SK-N-SH treated with all-trans-retinoic acid at 6 μM for 48 hours (cell line): ENCODE data around the gene CD84.
"Not testable (repeated sequence)": the region's sequence is repeated elsewhere in the genome, so short reads cannot be mapped to it uniquely, and the experiment has no call there.

Experiments used
- ARNTL ChIP-seq: fragments of 450-650 bp; formaldehyde crosslinking; IDR thresholded peaks from 2 replicates; pipeline ENCODE4 v1.5.0; 2020; ENCODE audit warnings: low read depth, mild to moderate bottlenecking, moderate library complexity, borderline replicate concordance
- BACH2 ChIP-seq: fragments of 250-450 bp; sonication (Bioruptor Pico); IDR thresholded peaks from 2 replicates; pipeline ENCODE4 v1.9.0; 2021; ENCODE audit warnings: mild to moderate bottlenecking, borderline replicate concordance
- ISL1 ChIP-seq: fragments of 250-450 bp; sonication (Bioruptor Pico); IDR thresholded peaks from 2 replicates; pipeline ENCODE4 v2.1.2; 2022; ENCODE audit warnings: mild to moderate bottlenecking, moderate library complexity
- OSR1 ChIP-seq: fragments of 250-450 bp; sonication (Bioruptor Pico); IDR thresholded peaks from 2 replicates; pipeline ENCODE4 v1.8.0; 2022; ENCODE audit warnings: moderate library complexity, mild to moderate bottlenecking, inconsistent platforms
- RARB ChIP-seq: fragments of 250-450 bp; sonication (Bioruptor Pico); IDR thresholded peaks from 2 replicates; pipeline ENCODE4 v1.8.0; 2021; ENCODE audit warnings: mild to moderate bottlenecking, moderate library complexity
- SNAI2 ChIP-seq: fragments of 250-450 bp; sonication (Bioruptor Pico); IDR thresholded peaks from 2 replicates; pipeline ENCODE4 v1.5.0; 2020; ENCODE audit warnings: mild to moderate bottlenecking, moderate library complexity
- ZFP3 ChIP-seq: fragments of 250-450 bp; sonication (Bioruptor Pico); IDR thresholded peaks from 2 replicates; pipeline ENCODE4 v1.5.0; 2020; ENCODE audit warnings: mild to moderate bottlenecking, moderate library complexity
- ZNF565 ChIP-seq: fragments of 450-650 bp; formaldehyde crosslinking; conservative IDR thresholded peaks from 2 replicates; pipeline ENCODE4 v1.5.0; 2020; ENCODE audit warnings: low read depth, mild to moderate bottlenecking, moderate library complexity
- ZNF70 ChIP-seq: fragments of 450-650 bp; formaldehyde crosslinking; IDR thresholded peaks from 2 replicates; pipeline ENCODE4 v1.5.0; 2020; ENCODE audit warnings: mild to moderate bottlenecking, moderate library complexity
- TF ChIP-seq, protein P1 (sequence below): fragments of 250-450 bp; sonication (Bioruptor Pico); IDR thresholded peaks from 2 replicates; pipeline ENCODE4 v1.8.0; 2020; ENCODE audit warnings: mild to moderate bottlenecking, moderate library complexity, borderline replicate concordance

DNA sequence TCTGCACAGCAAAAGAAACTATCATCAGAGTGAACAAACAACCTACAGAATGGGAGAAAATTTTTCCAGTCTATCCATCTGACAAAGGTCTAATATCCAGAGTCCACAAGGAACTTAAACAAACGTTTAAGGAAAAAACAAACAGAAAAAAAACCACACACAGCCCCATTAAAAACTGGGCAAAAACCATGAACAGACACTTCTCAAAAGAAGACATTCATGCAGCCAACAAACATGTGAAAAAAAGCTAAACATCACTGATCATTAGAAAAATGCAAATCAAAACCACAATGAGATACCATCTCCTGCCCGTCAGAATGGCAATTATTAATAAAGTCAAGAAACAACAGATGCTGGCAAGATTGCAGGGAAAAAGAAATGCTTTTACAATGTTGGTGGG lies 16.6 kb downstream of the CD84 start:
- TF ChIP-seq, protein P1, sequence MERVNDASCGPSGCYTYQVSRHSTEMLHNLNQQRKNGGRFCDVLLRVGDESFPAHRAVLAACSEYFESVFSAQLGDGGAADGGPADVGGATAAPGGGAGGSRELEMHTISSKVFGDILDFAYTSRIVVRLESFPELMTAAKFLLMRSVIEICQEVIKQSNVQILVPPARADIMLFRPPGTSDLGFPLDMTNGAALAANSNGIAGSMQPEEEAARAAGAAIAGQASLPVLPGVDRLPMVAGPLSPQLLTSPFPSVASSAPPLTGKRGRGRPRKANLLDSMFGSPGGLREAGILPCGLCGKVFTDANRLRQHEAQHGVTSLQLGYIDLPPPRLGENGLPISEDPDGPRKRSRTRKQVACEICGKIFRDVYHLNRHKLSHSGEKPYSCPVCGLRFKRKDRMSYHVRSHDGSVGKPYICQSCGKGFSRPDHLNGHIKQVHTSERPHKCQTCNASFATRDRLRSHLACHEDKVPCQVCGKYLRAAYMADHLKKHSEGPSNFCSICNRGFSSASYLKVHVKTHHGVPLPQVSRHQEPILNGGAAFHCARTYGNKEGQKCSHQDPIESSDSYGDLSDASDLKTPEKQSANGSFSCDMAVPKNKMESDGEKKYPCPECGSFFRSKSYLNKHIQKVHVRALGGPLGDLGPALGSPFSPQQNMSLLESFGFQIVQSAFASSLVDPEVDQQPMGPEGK (CRISPR knock-in tag): not testable (repeated sequence)
- not testable (repeated sequence) for TF ChIP-seq BACH2 (CRISPR knock-in tag); SNAI2 (CRISPR knock-in tag); OSR1 (CRISPR knock-in tag); ZNF565 (CRISPR knock-in tag); RARB; ZFP3; ISL1 (CRISPR knock-in tag); ZNF70 (CRISPR knock-in tag); ARNTL (CRISPR knock-in tag)
